Astrocyte (in vitro differentiated cells and primary cell): Measurements from ENCODE around the gene MNT. TPM values are rescaled to one million over a fixed set of nuclear protein-coding genes. Genes with fewer than 3 reads are reported as not detected.

ENCODE experiments used
- DNase-seq: peaks from one replicate; pipeline ENCODE4 v3.0.0-alpha.2; 2010; ENCODE audit warnings: low read depth
- FAIRE-seq: peaks from 2 replicates; lab custom pipeline; 2011; peaks lifted over from hg19 to GRCh38; lab: Jason Lieb, UNC
- H2AFZ ChIP-seq: 2 replicates; pipeline ENCODE4 v1.6.0; 2012; ENCODE audit warnings: low read depth, low read length, inconsistent platforms
- H3K27ac ChIP-seq: 2 replicates; pipeline ENCODE4 v1.5.1; 2011; ENCODE audit warnings: low read depth, low read length, inconsistent platforms
- H3K27me3 ChIP-seq: 2 replicates; pipeline ENCODE4 v1.6.0; 2011; ENCODE audit warnings: low read length, inconsistent platforms; ENCODE audit not compliant: insufficient read depth
- H3K36me3 ChIP-seq: 2 replicates; pipeline ENCODE4 v1.5.1; 2011; ENCODE audit warnings: low read length, inconsistent platforms; ENCODE audit not compliant: insufficient read depth
- H3K4me1 ChIP-seq: 2 replicates; pipeline ENCODE4 v1.5.1; 2011; ENCODE audit warnings: low read length, inconsistent platforms; ENCODE audit not compliant: insufficient read depth
- H3K4me2 ChIP-seq: 2 replicates; pipeline ENCODE4 v1.6.0; 2012; ENCODE audit warnings: low read length, inconsistent platforms
- H3K4me3 ChIP-seq: 2 replicates; pipeline ENCODE4 v1.5.1; 2011; ENCODE audit warnings: low read depth, mild to moderate bottlenecking, low read length, inconsistent platforms; ENCODE audit not compliant: insufficient read depth
- H3K79me2 ChIP-seq: 2 replicates; pipeline ENCODE4 v1.6.0; 2012; ENCODE audit warnings: mild to moderate bottlenecking, low read length, inconsistent platforms; ENCODE audit not compliant: insufficient read depth
- H3K9ac ChIP-seq: 2 replicates; pipeline ENCODE4 v1.6.0; 2012; ENCODE audit warnings: mild to moderate bottlenecking, low read length, inconsistent platforms
- H3K9me3 ChIP-seq: 2 replicates; pipeline ENCODE4 v1.5.1; 2012; ENCODE audit warnings: low read depth, mild to moderate bottlenecking, low read length, inconsistent platforms; ENCODE audit not compliant: insufficient read depth
- H4K20me1 ChIP-seq: 2 replicates; pipeline ENCODE4 v1.6.0; 2012; ENCODE audit warnings: low read length, inconsistent platforms; ENCODE audit not compliant: insufficient read depth
- H3K27ac Mint-ChIP-seq: one replicate; pipeline ENCODE4 v1.8.0; 2021; ENCODE audit warnings: mild to moderate bottlenecking, mixed read lengths; ENCODE audit not compliant: unreplicated experiment
- H3K27me3 Mint-ChIP-seq: one replicate; pipeline ENCODE4 v1.8.0; 2021; ENCODE audit warnings: low read depth, mixed read lengths; ENCODE audit not compliant: unreplicated experiment
- H3K36me3 Mint-ChIP-seq: one replicate; pipeline ENCODE4 v1.8.0; 2021; ENCODE audit warnings: low read depth, mixed read lengths; ENCODE audit not compliant: unreplicated experiment
- H3K4me1 Mint-ChIP-seq: one replicate; pipeline ENCODE4 v1.8.0; 2021; ENCODE audit warnings: low read depth, mixed read lengths; ENCODE audit not compliant: unreplicated experiment
- H3K4me3 Mint-ChIP-seq: one replicate; pipeline ENCODE4 v1.8.0; 2021; ENCODE audit warnings: mild to moderate bottlenecking, moderate library complexity, mixed read lengths; ENCODE audit not compliant: unreplicated experiment
- H3K9me3 Mint-ChIP-seq: one replicate; pipeline ENCODE4 v1.8.0; 2021; ENCODE audit warnings: mild to moderate bottlenecking, mixed read lengths; ENCODE audit not compliant: unreplicated experiment
- EZH2 ChIP-seq: IDR thresholded peaks from 2 replicates; pipeline ENCODE4 v1.6.1; 2012; ENCODE audit warnings: mild to moderate bottlenecking, low read length, inconsistent platforms; ENCODE audit not compliant: insufficient read depth
- total RNA-seq: library from RNA; stranded (reverse); gene quantifications from 2 replicates; pipeline ENCODE4 v1.2.1, GENCODE V29; 2021
- TF ChIP-seq, protein P1 (sequence below): IDR thresholded peaks from 2 replicates; pipeline ENCODE4 v1.5.1; 2011; ENCODE audit warnings: low read depth, mild to moderate bottlenecking, inconsistent platforms, low read length, moderate library complexity; ENCODE audit not compliant: insufficient read depth

The MNT gene
- total RNA-seq, 1 donor from 2014 or later = 29.1 TPM

DNA sequence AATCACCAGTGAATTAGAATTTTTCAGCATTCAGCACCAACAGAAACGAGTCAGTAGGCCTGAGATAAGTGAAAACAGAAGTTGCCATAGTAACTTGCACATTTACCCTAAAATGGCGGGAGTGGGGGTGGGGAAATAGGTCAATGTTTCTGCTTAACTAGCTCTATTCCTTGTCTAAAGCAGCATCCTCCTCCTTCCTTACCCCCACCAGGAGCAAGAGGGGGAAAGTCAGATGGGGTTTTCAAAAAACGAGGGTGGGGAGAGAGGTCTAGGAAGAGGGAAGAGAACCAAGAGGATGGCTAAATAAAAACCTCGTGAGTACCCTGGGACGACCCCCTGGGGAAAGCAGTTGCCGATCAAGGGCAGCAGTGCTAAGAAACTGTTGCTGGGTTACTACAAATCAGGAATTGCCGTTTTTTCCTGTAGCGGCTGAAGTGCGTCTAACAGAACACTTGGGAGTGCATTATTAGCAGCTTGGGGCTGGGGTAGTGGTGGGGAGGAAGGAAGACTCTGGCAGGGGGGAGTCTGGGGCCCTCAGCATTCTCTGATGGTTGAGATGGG, 34.4 kb upstream of the MNT start:
- H3K4me3 ChIP-seq = no peak overlapping the region
- Mint-ChIP-seq H3K4me1 (peaks cover 24% of the 10 kb centered on the region), H3K9me3 (no peaks in the 10 kb centered on the region), H3K4me3 (peak overlapping the region; percentile 50), H3K27ac (peak overlapping the region; percentile 86), H3K36me3 (peaks cover 18% of the 10 kb centered on the region), H3K27me3 (no peaks in the 10 kb centered on the region)
- TF ChIP-seq EZH2 = no peak
- TF ChIP-seq, protein P1, sequence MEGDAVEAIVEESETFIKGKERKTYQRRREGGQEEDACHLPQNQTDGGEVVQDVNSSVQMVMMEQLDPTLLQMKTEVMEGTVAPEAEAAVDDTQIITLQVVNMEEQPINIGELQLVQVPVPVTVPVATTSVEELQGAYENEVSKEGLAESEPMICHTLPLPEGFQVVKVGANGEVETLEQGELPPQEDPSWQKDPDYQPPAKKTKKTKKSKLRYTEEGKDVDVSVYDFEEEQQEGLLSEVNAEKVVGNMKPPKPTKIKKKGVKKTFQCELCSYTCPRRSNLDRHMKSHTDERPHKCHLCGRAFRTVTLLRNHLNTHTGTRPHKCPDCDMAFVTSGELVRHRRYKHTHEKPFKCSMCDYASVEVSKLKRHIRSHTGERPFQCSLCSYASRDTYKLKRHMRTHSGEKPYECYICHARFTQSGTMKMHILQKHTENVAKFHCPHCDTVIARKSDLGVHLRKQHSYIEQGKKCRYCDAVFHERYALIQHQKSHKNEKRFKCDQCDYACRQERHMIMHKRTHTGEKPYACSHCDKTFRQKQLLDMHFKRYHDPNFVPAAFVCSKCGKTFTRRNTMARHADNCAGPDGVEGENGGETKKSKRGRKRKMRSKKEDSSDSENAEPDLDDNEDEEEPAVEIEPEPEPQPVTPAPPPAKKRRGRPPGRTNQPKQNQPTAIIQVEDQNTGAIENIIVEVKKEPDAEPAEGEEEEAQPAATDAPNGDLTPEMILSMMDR = no peak
- H3K9ac ChIP-seq = peak overlapping the region; percentile 40
- no peak overlapping the region for H3K27ac ChIP-seq
- H3K36me3 ChIP-seq = peaks cover 5% of the 10 kb centered on the region
- DNase-seq = peak; percentile 32
- no peak for FAIRE-seq
- H3K4me1 ChIP-seq = peaks cover 26% of the 10 kb centered on the region
- H3K4me2 ChIP-seq = peak overlapping the region; percentile 2
- H2AFZ ChIP-seq = no peak overlapping the region
- no peaks in the 10 kb centered on the region for H3K9me3 ChIP-seq
- H3K79me2 ChIP-seq = no peaks in the 10 kb centered on the region
- peaks cover 4% of the 10 kb centered on the region for H4K20me1 ChIP-seq
- H3K27me3 ChIP-seq = no peaks in the 10 kb centered on the region

DNA sequence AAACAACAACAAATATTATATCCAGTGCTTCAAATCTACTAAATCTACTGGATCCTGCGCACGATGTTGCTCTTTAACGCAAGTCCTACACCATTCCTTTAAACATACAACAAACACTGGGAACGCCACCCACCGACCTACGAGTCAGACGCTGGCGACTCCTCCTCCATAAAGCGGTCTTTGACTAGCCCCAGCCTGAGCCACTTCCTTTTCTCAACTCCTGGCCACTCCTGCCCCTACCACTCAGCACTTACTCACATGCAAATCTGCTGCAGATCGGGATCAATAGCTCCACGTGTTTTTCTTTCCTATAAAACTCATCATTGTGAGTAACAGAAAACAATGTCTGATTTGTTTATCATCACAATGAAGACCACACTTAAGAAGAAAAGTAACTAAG, 32.8 kb upstream of the MNT start:
- peak overlapping the region; percentile 42 for H3K27ac Mint-ChIP-seq
- DNase-seq = peak; percentile 43
- H3K9me3 ChIP-seq = no peaks in the 10 kb centered on the region
- peaks cover 20% of the 10 kb centered on the region for H3K4me1 ChIP-seq
- H3K9me3 Mint-ChIP-seq = no peaks in the 10 kb centered on the region
- H3K27me3 ChIP-seq = no peaks in the 10 kb centered on the region
- no peaks in the 10 kb centered on the region for H3K27me3 Mint-ChIP-seq
- TF ChIP-seq, protein P1 = no peak
- no peak for TF ChIP-seq EZH2
- H3K4me2 ChIP-seq = peak overlapping the region; percentile 24
- no peak overlapping the region for H3K4me3 ChIP-seq
- H2AFZ ChIP-seq = no peak overlapping the region
- FAIRE-seq = no peak
- H3K9ac ChIP-seq = peak overlapping the region; percentile 18
- peaks cover 18% of the 10 kb centered on the region for H3K36me3 Mint-ChIP-seq
- H3K36me3 ChIP-seq = peaks cover 5% of the 10 kb centered on the region
- H3K4me1 Mint-ChIP-seq = peaks cover 17% of the 10 kb centered on the region
- H3K27ac ChIP-seq = no peak overlapping the region
- H3K4me3 Mint-ChIP-seq = peak overlapping the region; percentile 7
- H4K20me1 ChIP-seq = peaks cover 4% of the 10 kb centered on the region
- no peaks in the 10 kb centered on the region for H3K79me2 ChIP-seq

DNA sequence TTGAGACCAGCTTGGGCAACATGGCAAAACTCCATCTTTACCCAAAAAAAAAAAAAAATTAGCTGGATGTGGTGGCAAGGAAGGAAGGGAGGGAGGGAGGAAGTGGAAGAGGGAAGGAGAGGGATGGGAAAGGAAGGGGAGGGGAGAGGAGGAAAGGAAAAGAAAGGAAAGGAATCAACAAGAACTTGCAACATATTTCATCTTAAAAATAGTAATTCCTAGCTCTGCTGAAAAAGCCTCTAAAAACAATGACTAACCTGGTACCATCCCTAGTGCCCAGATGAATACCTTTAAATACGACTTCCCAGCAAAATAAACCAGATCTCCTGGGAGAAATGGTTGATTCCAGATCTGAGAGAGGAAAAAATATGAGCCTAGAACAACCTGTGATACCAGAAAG, 27.1 kb upstream of the MNT start:
- TF ChIP-seq, protein P1 = no peak
- TF ChIP-seq EZH2 = no peak
- Mint-ChIP-seq H3K9me3 (no peaks in the 10 kb centered on the region), H3K27me3 (no peaks in the 10 kb centered on the region), H3K4me1 (peaks cover 4% of the 10 kb centered on the region), H3K4me3 (no peak overlapping the region), H3K27ac (no peak overlapping the region), H3K36me3 (peaks cover 5% of the 10 kb centered on the region)
- H3K27me3 ChIP-seq = no peaks in the 10 kb centered on the region
- H3K4me2 ChIP-seq = no peak overlapping the region
- H3K27ac ChIP-seq = no peak overlapping the region
- H2AFZ ChIP-seq = no peak overlapping the region
- no peaks in the 10 kb centered on the region for H3K36me3 ChIP-seq
- H3K4me1 ChIP-seq = no peaks in the 10 kb centered on the region
- H3K4me3 ChIP-seq = no peak overlapping the region
- DNase-seq (no peak), FAIRE-seq (no peak)
- H4K20me1 ChIP-seq = peaks cover 5% of the 10 kb centered on the region
- no peaks in the 10 kb centered on the region for H3K9me3 ChIP-seq
- no peaks in the 10 kb centered on the region for H3K79me2 ChIP-seq
- H3K9ac ChIP-seq = no peak overlapping the region
